Testis (tissue), 2 donors: ENCODE data around the gene STAC2.
A peak's percentile ranks its signal among the peaks of the same experiment; 100 is the strongest.

Source experiments
- POLR2A ChIP-seq: fragments of 450-650 bp; IDR thresholded peaks from one replicate; pipeline ENCODE4 v1.6.1; 2017; ENCODE audit warnings: antibody characterized with exemption, mild to moderate bottlenecking, moderate library complexity
- TF ChIP-seq, protein P1 (sequence below), 3 experiments: fragments of 450-650 bp in 2 of 3; fragments of 200-600 bp in 1 of 3; sonication (generic) in 1 of 3; IDR thresholded peaks; one replicate each; pipeline ENCODE4 v1.5.1; 2016 to 2019; ENCODE audit warnings: antibody characterized with exemption in 3 of 3, mild to moderate bottlenecking in 2 of 3, moderate library complexity in 1 of 3

GRCh38 chr17:39270923-39271322, 45.2 kb upstream of the STAC2 start:
- TF ChIP-seq POLR2A = no peak
- TF ChIP-seq, protein P1, sequence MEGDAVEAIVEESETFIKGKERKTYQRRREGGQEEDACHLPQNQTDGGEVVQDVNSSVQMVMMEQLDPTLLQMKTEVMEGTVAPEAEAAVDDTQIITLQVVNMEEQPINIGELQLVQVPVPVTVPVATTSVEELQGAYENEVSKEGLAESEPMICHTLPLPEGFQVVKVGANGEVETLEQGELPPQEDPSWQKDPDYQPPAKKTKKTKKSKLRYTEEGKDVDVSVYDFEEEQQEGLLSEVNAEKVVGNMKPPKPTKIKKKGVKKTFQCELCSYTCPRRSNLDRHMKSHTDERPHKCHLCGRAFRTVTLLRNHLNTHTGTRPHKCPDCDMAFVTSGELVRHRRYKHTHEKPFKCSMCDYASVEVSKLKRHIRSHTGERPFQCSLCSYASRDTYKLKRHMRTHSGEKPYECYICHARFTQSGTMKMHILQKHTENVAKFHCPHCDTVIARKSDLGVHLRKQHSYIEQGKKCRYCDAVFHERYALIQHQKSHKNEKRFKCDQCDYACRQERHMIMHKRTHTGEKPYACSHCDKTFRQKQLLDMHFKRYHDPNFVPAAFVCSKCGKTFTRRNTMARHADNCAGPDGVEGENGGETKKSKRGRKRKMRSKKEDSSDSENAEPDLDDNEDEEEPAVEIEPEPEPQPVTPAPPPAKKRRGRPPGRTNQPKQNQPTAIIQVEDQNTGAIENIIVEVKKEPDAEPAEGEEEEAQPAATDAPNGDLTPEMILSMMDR (IDR thresholded peaks at IDR 0.05) = peak in 1 of 3 experiments; percentile 15
